ENCODE results near the gene IL1RAPL1. TPM values are rescaled to one million over a fixed set of nuclear protein-coding genes. Genes with fewer than 3 reads are reported as not detected.

IL1RAPL1 gene
- total RNA-seq, 2 experiments from 2014 or later: not detected

GRCh38 chrX:28591542-28591941 lies 4.3 kb downstream of the IL1RAPL1 start:
- Mint-ChIP-seq H3K4me3 (no peak overlapping the region), H3K4me1 (no peaks in the 10 kb centered on the region), H3K36me3 (no peaks in the 10 kb centered on the region), H3K9me3 (no peaks in the 10 kb centered on the region), H3K27me3 (no peaks in the 10 kb centered on the region), H3K27ac (no peak overlapping the region)
- ATAC-seq (ENCODE audit: low read depth) (no peak), DNase-seq (no peak)
- POLR2A ChIA-PET: no interaction called here

GRCh38 chrX:28595346-28595745 lies 8.1 kb downstream of the IL1RAPL1 start:
- ATAC-seq (ENCODE audit: low read depth) (no peak), DNase-seq (no peak)
- POLR2A ChIA-PET: no interaction called here
- Mint-ChIP-seq H3K4me3 (no peak overlapping the region), H3K27ac (no peak overlapping the region), H3K36me3 (no peaks in the 10 kb centered on the region), H3K9me3 (no peaks in the 10 kb centered on the region), H3K4me1 (no peaks in the 10 kb centered on the region), H3K27me3 (no peaks in the 10 kb centered on the region)

DNA sequence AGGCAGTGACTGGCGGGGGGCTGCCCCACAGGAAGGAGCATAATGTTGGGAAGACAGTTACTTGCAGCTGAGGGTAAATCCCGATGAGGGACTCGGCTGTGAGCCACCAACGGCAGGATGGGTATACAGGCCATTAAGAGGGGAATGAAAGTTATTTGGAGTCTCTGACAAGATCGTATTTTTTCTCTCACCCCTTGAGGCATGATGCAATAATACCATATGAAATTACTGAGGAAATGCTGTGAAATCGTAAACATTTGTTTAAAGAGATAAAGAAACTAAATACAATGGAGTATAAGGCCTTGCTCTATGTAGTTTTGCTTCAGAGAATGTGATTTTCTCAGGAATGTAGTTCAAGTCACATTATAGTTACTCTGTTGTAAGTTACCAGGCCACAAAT lies 12.7 kb downstream of the IL1RAPL1 start:
- Mint-ChIP-seq H3K4me1 (no peaks in the 10 kb centered on the region), H3K4me3 (no peak overlapping the region), H3K27ac (no peak overlapping the region), H3K27me3 (no peaks in the 10 kb centered on the region), H3K9me3 (no peaks in the 10 kb centered on the region), H3K36me3 (no peaks in the 10 kb centered on the region)
- ATAC-seq (ENCODE audit: low read depth) (no peak), DNase-seq (no peak)
- POLR2A ChIA-PET: no interaction called here

DNA sequence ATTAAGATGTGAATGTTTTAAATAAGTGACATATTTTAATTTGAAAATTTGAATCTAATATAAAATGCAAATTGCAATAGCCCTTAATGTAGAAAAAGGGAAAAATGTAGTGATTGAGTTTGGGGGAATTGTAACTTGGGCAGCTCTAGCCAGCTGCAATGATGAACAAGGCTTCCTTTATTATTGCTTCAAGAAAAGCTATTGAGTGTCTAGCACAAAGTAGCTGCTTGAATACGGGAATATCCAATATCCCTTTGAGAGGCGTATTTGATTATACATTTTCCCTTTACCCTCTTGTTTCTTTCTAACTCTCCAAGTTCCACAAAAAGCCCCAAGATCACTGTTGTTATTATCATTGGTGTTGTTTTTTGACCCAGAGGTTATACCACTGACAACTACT lies 21.8 kb downstream of the IL1RAPL1 start:
- Mint-ChIP-seq H3K27me3 (no peaks in the 10 kb centered on the region), H3K36me3 (no peaks in the 10 kb centered on the region), H3K4me1 (no peaks in the 10 kb centered on the region), H3K4me3 (no peak overlapping the region), H3K27ac (no peak overlapping the region), H3K9me3 (peaks cover 1% of the 10 kb centered on the region)
- ATAC-seq (ENCODE audit: low read depth) (no peak), DNase-seq (no peak)
- POLR2A ChIA-PET: no interaction called here

GRCh38 chrX:28609917-28610613 lies 22.8 kb downstream of the IL1RAPL1 start:
- no peak for DNase-seq
- Mint-ChIP-seq H3K4me1 (no peaks in the 10 kb centered on the region), H3K27ac (no peak overlapping the region), H3K36me3 (no peaks in the 10 kb centered on the region), H3K4me3 (no peak overlapping the region), H3K9me3 (peaks cover 1% of the 10 kb centered on the region), H3K27me3 (no peaks in the 10 kb centered on the region)
- POLR2A ChIA-PET: no interaction called here
- no peak for ATAC-seq (ENCODE audit: low read depth)

- no peaks in the 10 kb centered on the region for H3K4me1 Mint-ChIP-seq
- no peak overlapping the region for H3K27ac Mint-ChIP-seq
- H3K36me3 Mint-ChIP-seq: no peaks in the 10 kb centered on the region
- DNase-seq (no peak), ATAC-seq (ENCODE audit: low read depth) (no peak)
- H3K27me3 Mint-ChIP-seq: no peaks in the 10 kb centered on the region
- H3K9me3 Mint-ChIP-seq: peaks cover 1% of the 10 kb centered on the region
- H3K4me3 Mint-ChIP-seq: no peak overlapping the region
- POLR2A ChIA-PET: no interaction called here
Measured at GRCh38 chrX:28610746-28611145, 23.5 kb downstream of the IL1RAPL1 start.

- ATAC-seq (ENCODE audit: low read depth): no peak
- no peak overlapping the region for H3K4me3 Mint-ChIP-seq
- H3K9me3 Mint-ChIP-seq: peaks cover 1% of the 10 kb centered on the region
- no peaks in the 10 kb centered on the region for H3K4me1 Mint-ChIP-seq
- no peak for DNase-seq
- H3K27ac Mint-ChIP-seq: no peak overlapping the region
- no peaks in the 10 kb centered on the region for H3K36me3 Mint-ChIP-seq
- H3K27me3 Mint-ChIP-seq: no peaks in the 10 kb centered on the region
- POLR2A ChIA-PET: no interaction called here
Measured at GRCh38 chrX:28613558-28613957, 26.3 kb downstream of the IL1RAPL1 start.

DNA sequence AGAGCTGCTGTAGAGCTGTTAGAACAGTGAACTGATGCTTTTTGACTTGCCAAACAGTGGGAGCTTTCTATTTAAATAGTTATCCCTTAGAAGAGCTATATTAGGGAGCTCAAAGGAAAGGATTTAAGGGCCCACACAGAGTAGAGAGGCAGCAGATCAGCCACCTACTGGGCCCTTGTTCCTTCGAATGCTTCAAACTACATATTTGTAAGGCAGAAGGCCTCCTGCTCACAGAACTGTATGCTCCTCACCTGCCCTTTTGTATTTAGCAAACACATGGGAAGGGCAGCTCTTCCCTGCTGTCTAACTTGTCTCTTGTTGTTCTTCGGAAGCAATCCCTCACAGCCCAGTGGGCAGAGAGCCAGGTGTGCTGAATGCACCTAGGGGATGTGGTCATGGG lies 38.0 kb downstream of the IL1RAPL1 start:
- H3K9me3 Mint-ChIP-seq: no peaks in the 10 kb centered on the region
- H3K4me3 Mint-ChIP-seq: no peak overlapping the region
- DNase-seq (no peak), ATAC-seq (ENCODE audit: low read depth) (no peak)
- POLR2A ChIA-PET: no interaction called here
- no peak overlapping the region for H3K27ac Mint-ChIP-seq
- H3K36me3 Mint-ChIP-seq: no peaks in the 10 kb centered on the region
- no peaks in the 10 kb centered on the region for H3K27me3 Mint-ChIP-seq
- no peaks in the 10 kb centered on the region for H3K4me1 Mint-ChIP-seq

DNA sequence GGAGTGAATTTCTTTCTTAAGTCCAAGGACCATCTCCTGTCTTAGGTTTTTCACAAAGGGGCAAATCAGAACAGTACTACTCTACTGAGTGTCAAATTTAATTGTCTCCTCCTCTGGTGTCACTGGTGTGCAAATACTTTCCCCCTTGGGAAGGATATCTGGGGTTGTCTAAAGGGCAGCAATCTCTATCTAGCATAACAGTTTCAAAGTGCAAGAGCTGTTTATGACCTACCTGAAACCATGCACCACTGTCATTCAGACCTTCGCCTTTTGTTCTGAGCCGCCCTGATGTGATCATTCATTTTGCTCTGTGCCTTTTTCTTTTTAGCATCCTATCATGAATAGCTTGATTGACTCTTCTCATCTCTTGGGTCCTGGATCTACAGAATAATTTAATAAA lies 39.3 kb downstream of the IL1RAPL1 start:
- H3K27ac Mint-ChIP-seq: no peak overlapping the region
- no peak for DNase-seq
- no peak overlapping the region for H3K4me3 Mint-ChIP-seq
- ATAC-seq (ENCODE audit: low read depth): no peak
- H3K36me3 Mint-ChIP-seq: no peaks in the 10 kb centered on the region
- H3K9me3 Mint-ChIP-seq: no peaks in the 10 kb centered on the region
- no peaks in the 10 kb centered on the region for H3K27me3 Mint-ChIP-seq
- POLR2A ChIA-PET: no interaction called here
- no peaks in the 10 kb centered on the region for H3K4me1 Mint-ChIP-seq

GRCh38 chrX:28628120-28628519 lies 40.9 kb downstream of the IL1RAPL1 start:
- POLR2A ChIA-PET: no interaction called here
- DNase-seq (no peak), ATAC-seq (ENCODE audit: low read depth) (no peak)
- Mint-ChIP-seq H3K4me3 (no peak overlapping the region), H3K9me3 (no peaks in the 10 kb centered on the region), H3K27me3 (no peaks in the 10 kb centered on the region), H3K36me3 (no peaks in the 10 kb centered on the region), H3K27ac (no peak overlapping the region), H3K4me1 (no peaks in the 10 kb centered on the region)

GRCh38 chrX:28638775-28639174 lies 51.5 kb downstream of the IL1RAPL1 start:
- Mint-ChIP-seq H3K9me3 (peaks cover 1% of the 10 kb centered on the region), H3K4me3 (no peak overlapping the region)
- POLR2A ChIA-PET: no interaction called here

GRCh38 chrX:28639451-28639850 lies 52.2 kb downstream of the IL1RAPL1 start:
- Mint-ChIP-seq H3K4me3 (no peak overlapping the region), H3K27ac (no peak overlapping the region), H3K27me3 (no peaks in the 10 kb centered on the region), H3K4me1 (no peaks in the 10 kb centered on the region), H3K9me3 (peaks cover 1% of the 10 kb centered on the region), H3K36me3 (no peaks in the 10 kb centered on the region)
- DNase-seq: no peak
- POLR2A ChIA-PET: no interaction called here
- no peak for ATAC-seq (ENCODE audit: low read depth)

More at GRCh38 chrX:28638775-28639174, 51.5 kb downstream of the IL1RAPL1 start:
- Mint-ChIP-seq H3K27ac (no peak overlapping the region), H3K36me3 (no peaks in the 10 kb centered on the region), H3K4me1 (no peaks in the 10 kb centered on the region), H3K27me3 (no peaks in the 10 kb centered on the region)
- no peak for DNase-seq
- no peak for ATAC-seq (ENCODE audit: low read depth)

DNA sequence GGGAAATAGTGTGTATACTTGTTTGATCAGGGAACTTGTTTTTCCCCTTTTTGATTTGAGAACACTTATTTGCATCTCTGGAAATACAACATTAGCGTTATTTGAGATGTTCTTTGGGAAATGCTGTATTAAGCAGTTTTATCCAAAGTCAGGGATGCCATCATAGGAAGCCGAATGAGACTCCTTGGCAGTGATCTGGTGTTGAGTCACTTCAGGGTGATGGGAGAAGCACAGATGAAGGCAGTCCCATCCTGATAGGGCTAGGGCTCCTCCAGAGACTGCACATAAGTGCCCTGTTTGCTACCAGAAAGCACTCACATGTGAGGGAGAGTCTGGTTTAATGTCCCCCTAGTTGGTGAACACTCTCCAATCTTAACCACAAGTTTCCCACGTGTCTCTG lies 62.3 kb downstream of the IL1RAPL1 start:
- POLR2A ChIA-PET: no interaction called here
- H3K4me3 Mint-ChIP-seq: no peak overlapping the region
- ATAC-seq (ENCODE audit: low read depth) (no peak), DNase-seq (no peak)
- no peak overlapping the region for H3K27ac Mint-ChIP-seq
- no peaks in the 10 kb centered on the region for H3K27me3 Mint-ChIP-seq
- peaks cover 1% of the 10 kb centered on the region for H3K9me3 Mint-ChIP-seq
- H3K36me3 Mint-ChIP-seq: no peaks in the 10 kb centered on the region
- no peaks in the 10 kb centered on the region for H3K4me1 Mint-ChIP-seq

DNA sequence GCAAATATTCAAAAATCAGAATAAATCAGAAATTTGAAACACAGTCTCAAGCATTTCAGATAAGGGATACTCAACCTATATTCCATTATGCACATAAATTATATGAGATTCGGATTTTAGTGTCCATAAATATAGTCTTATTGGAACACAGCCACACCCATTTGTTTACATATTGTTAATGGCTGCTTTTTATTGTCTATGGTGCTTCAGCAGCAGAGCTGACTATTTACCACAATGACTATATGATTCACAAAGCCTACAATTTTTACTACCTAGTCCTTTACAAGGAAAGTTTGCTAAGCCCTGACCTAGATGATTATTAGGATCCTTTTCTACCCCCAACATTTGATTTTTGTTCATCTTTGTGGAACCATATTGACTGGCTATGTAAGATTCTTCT lies 63.9 kb downstream of the IL1RAPL1 start:
- POLR2A ChIA-PET: no interaction called here
- H3K36me3 Mint-ChIP-seq: no peaks in the 10 kb centered on the region
- no peak for ATAC-seq (ENCODE audit: low read depth)
- no peaks in the 10 kb centered on the region for H3K4me1 Mint-ChIP-seq
- H3K4me3 Mint-ChIP-seq: no peak overlapping the region
- DNase-seq: no peak
- H3K9me3 Mint-ChIP-seq: no peaks in the 10 kb centered on the region
- H3K27ac Mint-ChIP-seq: no peak overlapping the region
- H3K27me3 Mint-ChIP-seq: no peaks in the 10 kb centered on the region

- Mint-ChIP-seq H3K4me1 (no peaks in the 10 kb centered on the region), H3K9me3 (no peaks in the 10 kb centered on the region), H3K36me3 (no peaks in the 10 kb centered on the region), H3K27ac (no peak overlapping the region), H3K4me3 (no peak overlapping the region), H3K27me3 (no peaks in the 10 kb centered on the region)
- DNase-seq (no peak), ATAC-seq (ENCODE audit: low read depth) (no peak)
- POLR2A ChIA-PET: no interaction called here
Measured at GRCh38 chrX:28659269-28659668, 72.0 kb downstream of the IL1RAPL1 start.
